CD4-positive, alpha-beta T cell treated with Interleukin-4 for 4 hours (primary cell): ENCODE results near the gene LAP3.
"Not testable (repeated sequence)": the region's sequence is repeated elsewhere in the genome, so short reads cannot be mapped to it uniquely, and the experiment has no call there.

Source experiments
- DNase-seq: peaks from one replicate; pipeline ENCODE4 v3.0.0-alpha.2; 2020

Gene LAP3

DNA sequence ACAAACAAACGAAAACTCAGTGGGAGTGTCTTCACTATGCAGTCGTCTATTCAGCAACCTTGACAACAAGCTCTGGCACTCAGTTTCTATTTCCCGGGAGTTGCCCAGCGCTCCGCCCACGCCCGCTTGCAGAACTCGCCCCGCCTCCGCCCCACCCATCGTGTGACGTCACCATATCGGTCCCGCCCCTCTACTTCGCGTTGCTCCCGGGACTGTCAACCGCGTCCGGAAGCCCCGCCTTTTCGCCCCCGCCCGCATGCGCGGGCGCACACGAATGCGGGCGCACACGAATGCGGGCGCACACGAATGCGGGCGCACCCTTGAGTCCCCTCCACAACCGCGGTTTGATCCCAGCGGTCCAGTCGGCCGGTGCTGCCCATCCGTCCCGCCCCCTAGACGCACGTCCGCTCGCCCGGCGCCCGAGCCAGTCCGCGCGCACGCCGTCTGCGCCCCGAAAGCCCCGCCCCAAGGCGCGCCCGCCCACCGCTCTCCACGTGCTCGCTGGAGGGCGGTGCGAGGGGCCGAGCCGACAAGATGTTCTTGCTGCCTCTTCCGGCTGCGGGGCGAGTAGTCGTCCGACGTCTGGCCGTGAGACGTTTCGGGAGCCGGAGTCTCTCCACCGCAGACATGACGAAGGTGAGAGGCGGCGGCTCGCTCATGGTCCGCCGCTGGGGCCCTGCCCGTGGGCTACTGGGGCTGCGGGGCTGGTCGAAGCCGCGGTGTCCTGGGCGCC, at the start of gene LAP3:
Gene LAP3 (plus strand): TSS at position 267 of the 733 bp plus-strand sequence. CDS start 268 bp downstream, at position 535.
- DNase-seq, result peak; percentile 97

DNA sequence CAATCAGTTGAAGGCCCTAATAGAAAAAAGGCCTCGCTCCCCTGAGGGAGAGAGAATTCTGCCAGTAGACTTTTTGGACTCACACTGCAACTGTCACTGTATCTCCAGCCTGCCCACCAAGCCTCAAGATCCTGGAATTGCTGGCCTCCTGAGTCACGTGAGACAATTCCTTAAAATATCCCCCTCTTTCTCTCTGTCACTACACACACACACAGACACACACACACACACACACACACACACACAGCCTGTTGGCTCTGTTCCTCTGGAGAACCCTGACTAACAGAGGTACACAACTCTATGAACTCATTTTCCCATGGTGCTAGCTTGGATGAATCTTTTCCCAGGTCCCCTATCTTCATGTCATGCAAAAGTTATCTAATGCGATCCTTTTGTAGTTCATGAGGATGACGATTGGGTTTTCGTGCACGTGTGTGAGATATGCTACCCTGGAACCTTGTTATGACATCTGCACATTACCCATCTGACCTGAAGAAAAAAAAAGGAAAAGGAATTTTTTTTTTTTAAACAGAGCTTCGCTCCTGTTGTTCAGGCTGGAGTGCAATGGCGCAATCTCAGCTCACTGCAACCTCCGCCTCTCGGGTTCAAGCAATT, 48.3 kb upstream of the LAP3 start:
- DNase-seq, result no peak

DNA sequence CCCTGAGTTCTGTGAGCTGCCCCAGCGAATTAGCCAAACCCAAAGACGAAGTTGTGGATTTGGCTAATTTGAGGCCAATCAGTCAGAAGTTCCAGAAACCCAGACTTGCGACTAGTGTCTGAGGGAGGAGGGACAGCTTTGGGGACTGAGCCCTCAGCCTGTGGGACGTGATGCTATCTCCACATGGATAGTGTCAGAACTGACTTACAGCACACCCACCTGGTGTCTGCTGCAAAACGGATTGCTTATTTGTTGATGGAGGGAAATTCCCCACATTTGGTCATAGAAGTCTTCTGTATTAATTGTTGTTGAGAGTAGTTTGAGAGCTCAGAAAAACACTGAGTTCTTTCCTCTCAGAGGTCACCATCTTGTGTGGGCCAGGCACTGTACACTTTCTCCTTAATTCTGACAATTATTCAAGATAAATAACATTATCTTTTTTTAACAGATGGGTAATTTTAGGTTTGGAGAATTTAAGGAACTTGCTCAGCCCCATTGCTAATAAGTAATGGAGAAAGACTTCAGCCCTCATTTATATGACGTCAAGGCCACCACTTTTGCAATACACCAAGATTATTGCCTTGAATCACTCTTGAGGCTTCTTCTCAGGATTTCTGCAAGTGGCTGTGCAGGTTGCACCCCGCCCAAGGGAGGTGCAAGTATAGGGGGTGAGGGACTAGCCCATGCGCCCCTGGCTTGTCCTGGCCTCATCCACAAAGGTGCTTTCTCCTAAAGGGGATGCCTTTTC, 45.3 kb upstream of the LAP3 start:
- no peak for DNase-seq

DNA sequence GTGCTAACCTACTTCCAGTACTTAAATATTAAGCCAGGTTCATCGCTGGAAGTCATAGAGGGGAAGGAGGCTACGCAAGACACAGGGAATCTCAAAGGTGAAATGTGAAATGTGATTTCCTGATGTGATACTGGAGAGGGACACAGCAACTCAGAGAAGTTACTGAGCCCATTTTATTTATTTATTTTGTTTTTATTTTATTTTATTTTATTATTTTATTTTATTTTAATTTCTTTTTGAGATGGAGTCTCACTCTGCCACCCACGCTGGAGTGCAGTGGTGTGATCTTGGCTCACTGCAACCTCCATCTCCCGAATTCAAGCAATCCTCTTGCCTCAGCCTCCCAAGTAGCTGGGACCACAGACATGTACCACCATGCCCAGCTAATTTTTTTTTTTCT, 42.3 kb upstream of the LAP3 start:
- DNase-seq, result no peak

DNA sequence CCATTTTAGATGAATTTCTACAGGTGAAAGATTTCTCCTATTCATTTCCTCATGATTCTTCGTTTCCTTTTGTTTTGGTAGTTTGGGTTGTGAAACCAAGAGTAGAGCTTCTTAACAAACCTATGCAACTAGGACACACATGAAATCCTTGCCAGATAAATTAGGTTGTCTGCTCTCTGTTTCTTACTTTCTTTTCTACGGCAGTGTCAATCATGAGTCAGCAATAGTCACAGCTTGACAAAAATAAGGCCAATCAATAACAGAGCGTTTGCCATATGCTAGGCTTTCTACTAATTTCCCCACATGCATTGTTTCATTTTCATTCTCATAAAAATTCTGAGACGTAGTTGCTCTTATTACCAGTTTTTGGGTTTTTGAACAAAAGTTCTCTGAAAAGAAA, 41.8 kb upstream of the LAP3 start:
- no peak for DNase-seq

DNA sequence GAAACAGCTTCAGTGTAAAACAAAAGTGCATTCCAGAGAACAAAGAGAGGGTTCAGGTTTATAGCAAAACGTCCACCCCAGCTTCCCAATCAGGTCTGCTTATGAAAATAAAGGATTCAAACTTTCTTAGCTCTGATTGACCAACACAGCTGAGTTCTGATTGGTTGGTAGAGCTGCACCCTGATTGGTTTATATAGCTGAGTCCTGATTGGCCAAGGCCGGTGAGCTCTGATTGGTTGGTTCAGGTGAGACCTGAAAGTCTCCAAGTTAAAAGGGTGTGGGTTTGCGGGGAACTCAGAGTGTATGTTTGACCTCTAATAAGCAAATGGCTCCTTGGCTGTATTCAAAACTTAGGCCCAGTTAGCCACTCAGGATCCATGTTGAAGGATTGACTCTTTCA, 41.1 kb upstream of the LAP3 start:
- DNase-seq, result no peak

DNA sequence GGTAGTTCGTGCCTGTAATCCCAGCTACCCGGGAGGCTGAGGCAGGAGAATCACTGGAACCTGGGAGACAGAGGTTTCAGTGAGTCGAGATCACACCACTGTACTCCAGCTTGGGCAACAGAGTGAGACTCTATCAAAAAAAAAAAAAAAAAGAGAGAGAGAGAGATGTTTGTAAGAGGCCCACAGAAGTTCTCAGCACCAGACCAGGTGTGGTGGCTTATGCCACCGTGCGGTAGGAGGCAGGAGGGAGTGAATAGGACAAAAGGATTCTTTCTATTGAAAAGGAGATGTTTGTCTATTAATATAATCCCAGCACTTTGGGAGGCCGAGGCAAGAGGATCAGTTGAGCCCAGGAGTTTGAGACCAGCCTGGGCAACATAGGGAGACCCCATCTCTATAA, 39.9 kb upstream of the LAP3 start:
- DNase-seq, result not testable (repeated sequence)

DNA sequence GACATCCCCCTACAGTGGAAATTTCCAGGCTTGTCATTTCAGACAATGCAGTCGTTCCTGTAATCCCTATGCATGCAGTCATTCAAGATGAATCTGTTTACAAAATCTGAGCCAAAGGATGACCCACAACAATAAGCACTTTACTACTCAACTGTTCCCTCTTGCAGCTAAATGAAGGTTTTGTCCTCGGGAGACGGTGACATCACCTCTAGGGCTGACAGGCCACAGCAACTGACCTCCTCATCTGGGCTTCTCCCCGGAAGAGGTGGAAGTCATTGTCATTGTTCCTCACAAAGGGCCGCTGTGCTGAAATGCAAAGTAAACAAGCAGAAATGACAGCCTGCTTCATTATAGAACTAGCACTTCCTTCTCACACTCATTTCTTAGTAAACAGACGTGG, 32.8 kb upstream of the LAP3 start:
- no peak for DNase-seq

DNA sequence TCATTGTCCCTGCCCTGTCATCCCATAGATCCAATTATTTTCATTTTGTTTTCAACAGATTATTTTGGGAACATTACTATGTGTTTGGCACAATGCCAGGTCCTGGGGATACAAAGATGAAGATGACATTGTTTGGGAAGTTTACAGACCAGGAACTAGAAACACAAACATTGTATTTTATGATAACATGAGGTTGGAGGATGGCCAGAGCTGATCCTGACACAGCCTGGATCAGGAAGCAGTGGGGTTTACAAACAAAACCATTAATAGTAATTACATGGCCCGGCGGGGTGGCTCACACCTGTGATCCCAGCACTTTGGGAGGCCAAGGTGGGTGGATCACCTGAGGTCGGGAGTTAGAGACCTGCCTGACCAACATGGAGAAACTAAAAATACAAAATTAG, 32.2 kb upstream of the LAP3 start:
- no peak for DNase-seq

DNA sequence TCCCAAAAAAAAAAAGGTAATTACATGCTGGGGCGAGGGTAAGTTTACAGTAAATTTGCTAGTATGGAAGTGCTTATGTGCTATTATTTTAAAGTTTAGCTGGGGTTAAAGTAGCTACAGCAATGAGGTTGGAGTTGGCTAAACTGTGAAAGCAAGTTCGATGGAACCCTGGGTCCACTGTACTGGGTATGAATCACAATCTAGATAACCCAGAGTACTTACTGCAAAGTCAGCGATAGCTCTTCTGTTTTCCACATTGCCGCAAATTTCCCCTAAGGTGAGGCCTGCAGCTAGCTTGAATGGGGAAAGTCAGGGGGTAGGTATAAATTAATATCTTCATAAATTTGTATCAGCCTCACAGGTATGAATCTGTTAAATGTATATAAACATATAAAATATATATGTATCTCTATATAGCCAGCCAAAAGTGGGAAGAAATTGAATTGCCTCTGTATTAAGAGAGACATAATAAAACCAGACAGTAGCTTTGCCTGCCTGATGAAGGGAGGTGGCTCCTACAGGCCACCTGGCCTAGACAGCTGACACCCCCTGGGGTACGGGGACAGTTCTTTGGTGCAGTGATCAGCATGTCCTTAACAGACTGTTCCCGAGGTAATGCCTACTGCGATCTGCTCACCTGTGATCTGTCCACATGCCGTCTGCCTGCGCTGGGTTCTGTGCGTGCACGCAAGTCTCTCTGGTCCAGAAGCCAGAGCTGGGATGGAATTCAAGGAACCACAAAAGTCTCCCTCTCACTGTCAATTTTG, 31.4 kb upstream of the LAP3 start:
- no peak for DNase-seq

DNA sequence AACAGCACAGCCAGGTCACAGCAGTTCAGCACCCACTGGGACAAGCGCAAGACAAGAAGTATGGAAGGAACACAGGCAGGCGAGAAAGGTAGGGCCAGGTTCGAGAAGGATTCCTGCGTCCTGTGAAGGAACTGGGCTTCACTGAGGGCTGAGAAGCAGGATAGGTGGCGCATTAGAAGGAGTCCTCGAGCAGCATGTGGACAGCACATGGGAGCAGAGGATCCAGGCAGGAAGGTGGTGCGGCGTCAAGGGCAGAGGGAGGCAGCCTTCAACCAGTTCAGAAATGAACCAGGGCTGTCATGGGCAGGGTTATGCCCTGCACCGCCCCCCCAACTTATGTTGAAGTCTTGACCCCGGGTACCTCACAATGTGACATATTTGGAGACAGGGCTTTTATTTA, 30.8 kb upstream of the LAP3 start:
- DNase-seq, result no peak

DNA sequence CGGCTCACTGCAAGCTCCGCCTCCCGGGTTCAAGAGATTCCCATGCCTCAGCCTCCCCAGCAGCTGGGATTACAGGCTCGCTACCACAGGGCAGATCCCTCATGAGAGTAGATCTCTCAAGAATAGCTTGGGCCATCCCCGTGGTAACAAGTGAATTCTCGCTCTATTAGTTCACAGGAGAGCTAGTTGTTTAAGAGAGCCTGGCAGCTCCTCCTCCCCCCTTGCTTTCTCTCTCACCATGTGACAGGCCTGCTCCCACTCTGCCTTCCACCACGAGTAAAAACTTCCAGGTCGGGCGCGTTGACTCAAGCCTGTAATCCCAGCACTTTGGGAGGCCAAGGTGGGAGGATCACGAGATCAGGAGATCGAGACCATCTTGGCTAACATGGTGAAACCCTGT, 30.3 kb upstream of the LAP3 start:
- DNase-seq, result no peak

DNA sequence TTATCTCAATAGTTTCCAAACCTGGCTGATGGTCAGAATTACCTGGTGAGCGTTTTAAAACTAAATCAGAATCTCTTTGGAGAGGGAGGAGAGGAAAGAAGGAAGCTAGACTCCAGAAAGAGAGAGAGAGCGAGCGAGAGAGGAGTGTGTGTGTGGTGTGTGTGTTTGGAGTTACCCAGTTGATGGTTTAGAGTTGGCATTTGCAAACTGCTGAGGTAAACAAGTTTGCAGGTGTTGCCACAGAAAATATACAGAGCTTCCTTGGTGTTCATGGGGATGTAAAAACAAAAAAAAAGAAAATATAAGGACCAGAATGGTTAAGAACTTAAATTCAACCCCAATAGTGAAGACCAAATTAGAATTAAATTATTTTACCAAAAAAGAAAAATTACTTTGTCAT, 26.4 kb upstream of the LAP3 start:
- DNase-seq, result no peak

DNA sequence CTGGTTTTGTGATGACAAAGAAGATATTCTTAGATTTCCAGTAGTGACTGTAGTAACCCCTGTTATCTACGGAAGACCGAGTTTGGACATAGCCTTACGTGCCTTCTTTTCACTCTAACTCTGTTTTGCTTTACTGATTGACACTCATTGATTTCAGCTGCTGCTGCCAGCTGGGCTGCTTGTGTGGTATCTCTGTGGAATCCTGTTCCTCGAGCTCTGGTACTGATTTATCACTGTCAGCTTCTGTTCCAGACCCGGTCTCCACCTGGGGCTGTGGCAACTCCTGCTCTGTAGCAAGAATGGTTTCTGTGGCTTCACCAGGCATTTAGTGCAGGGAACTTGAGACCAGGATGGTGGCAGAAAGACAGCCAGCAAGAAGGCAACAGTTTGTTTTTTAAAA, 24.6 kb upstream of the LAP3 start:
- DNase-seq, result no peak

DNA sequence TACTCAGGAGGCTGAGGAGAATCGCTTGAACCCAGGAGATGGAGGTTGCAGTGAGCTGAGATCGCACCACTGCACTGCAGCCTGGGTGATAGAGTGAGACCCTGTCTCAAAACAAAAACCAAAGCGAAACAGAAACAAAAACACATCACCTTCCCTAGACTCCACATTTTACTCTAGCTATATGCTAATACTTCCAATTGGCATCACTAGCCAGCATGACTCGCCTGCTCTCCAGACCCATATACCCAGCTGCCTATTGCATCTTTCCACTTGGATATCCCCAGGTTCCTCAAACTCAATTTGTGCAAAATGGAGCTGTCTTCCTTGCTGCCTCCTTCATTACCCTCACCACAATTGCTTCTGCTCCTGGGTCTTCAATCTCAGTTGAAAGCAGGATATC, 22.4 kb upstream of the LAP3 start:
- no peak for DNase-seq

DNA sequence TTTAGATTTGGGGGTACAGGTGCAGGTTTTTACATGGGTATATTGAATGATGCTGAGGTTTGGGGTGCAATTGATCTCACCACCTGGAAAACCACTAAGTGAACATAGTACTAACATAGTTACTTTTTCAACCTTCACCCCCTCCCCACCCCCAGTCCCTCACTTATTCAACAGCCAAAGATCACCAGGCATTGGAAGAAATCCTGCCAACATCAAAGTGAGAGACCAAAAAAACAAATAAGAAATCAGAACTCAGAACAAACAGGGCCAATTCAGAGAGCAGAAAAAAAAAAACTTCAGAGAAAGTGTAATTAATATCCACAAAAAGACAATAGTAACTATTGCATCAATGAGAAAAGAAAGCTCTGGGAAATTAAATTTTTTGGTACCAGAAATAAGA, 20.5 kb upstream of the LAP3 start:
- DNase-seq, result no peak

DNA sequence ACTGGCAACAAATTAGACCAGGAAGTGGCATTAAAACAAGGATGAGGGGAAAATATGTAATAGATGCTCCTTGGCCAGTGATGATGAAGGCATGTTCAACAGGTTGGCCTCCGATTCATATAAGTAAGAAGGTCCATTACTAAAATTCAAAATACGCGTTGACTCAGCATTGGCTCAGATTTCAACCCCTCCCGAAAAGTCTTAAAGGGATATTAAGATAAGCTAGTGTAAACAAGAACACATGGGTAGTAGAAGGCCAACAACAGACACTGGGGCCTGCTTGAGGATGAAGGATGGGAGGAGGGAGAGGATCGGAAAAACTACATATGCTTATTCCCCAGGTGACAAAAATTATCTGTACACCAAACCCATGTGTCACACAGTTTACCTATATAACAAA, 19.1 kb upstream of the LAP3 start:
- no peak for DNase-seq

DNA sequence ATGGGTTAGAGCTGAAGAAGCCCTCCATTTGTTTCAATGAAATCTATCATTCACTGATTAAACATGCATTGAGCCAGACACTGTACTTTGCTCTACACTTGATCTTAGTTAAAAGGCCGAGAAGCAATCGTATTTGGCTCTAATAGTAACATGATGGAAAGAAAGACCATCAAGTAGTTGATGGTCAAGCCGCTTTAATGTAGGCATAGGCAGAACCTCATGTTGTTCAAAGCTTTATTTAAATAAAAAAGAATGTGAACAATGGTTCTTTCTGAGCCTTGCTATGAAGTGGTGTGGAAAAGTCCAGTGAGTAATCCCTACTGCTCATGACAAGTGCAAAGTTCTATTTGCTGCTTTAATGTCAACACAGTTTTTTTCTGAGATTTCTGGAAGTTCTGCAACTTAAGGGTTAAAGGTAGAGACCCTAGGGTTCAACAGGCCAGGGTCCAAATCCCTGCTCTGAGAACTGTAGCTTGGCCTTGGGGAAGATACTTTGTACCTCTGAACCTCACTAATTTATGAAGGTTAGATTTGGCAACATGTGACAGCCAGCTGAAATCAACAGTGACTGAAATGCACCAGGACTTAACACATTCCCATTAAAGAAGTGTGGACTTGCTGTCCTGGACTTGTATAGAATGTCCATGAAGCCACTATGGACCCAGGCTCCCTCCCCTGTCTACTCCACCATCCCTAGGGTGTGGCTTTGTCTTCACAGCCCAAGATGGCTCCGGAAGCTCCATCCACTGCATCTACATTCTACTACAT, 17.9 kb upstream of the LAP3 start:
- no peak for DNase-seq

DNA sequence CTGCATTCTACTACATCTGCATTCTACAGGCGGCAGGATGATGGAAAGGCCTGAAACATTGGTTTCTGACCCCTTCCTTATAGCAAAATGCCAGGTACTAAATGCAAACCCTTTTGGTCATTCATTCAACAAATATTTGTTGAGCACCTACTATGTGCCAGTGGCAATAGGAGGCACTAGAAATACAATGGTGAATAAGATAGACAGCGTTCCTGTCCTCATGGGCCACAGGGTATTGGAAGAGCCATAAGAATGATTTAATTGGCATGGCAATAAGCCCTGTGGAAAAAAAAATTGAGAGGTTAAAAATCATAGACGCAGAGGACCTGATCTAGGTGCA, 17.3 kb upstream of the LAP3 start:
- no peak for DNase-seq

DNA sequence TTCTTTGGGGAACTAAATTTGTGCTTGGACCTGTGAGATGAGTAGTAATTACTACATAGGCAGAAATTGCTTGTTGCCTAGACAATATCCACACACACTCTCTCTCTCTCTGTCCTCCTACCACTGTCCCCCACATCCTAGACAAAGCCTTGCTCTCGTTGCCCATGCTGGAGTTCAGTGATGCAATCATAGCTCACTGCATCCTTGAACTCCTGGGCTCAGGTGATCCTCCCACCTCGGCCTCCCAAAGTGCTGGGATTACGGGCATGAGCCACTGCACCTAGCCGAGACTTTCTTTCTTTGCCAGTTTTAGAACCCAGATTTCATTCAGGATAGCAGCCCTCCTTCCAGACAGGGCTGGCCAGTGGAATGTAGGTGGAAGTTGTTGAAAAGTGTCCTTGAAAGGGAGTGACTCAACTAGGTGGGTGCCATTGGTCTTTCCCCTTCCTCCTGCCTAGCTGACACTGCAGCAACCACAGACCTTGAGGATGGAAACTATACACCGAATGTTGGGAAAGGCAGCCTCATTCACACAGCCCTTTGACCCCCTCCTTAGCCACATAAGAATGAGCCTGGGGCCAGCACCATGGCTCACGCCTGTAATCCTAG, 16.8 kb upstream of the LAP3 start:
- no peak for DNase-seq

DNA sequence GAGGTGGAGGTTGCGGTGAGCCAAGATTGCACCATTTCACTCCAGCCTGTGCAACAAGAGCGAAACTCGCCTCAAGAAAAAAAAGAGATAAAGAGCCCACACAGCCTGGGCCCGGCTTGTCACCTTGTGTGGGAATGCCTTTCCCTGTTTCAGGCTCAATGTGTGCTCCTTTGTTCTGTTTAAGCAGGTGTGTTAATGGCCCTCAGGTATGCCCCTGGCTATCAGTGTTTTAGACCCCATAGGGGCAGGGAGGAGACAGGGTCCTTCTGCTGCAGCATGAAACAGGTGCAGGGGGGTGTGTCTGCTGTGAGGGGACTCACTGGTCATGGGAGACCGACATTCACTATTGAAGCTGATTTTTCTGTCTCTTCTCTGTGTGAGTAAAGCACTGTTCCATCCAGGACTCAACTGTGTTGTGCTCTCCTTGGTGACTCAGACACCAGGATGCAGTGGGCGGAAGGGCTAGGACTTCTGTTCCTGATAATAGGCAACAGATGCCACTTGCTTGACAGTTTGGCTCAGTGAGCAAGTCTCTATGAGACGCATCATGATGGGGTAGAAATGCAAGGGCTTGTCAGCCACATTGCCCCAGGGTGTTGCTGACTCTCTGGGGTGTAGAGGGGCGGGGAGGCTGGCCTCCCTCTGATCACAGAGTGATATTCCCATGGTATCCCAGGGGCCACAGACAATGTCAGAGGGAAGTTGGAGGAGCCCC, 15.6 kb upstream of the LAP3 start:
- DNase-seq, result no peak

DNA sequence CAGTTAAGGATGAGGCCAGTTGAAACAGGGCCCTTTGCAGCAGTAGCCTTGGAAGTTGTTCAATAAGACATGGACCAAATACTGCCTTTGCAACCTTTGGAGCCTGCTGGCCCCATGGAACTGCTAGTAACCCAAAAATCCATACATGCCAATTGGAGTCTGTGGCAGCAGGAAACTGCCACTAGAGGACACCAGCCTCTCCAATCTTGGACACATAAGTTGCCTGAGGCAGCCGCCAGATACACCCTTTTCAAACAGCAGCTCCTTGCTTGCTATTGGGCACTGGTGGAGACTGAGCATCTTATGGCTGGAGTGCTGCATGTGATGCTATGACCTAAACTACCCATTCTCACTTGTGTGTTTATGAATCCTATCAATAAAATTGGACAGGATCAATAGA, 14.8 kb upstream of the LAP3 start:
- DNase-seq, result no peak
